NCI-H2227 treated with DMSO at 0.1 percent for 48 hours (cell line): Measurements from ENCODE around the gene SMOC2.
"Not testable (repeated sequence)": the region's sequence is repeated elsewhere in the genome, so short reads cannot be mapped to it uniquely, and the experiment has no call there.

Experiments used
- DNase-seq: peaks from one replicate; lab custom pipeline; 2025; lab: John Stamatoyannopoulos, UW

Gene SMOC2

GRCh38 chr6:168683621-168684020 lies 242.6 kb downstream of the SMOC2 start:
- no peak for DNase-seq

DNA sequence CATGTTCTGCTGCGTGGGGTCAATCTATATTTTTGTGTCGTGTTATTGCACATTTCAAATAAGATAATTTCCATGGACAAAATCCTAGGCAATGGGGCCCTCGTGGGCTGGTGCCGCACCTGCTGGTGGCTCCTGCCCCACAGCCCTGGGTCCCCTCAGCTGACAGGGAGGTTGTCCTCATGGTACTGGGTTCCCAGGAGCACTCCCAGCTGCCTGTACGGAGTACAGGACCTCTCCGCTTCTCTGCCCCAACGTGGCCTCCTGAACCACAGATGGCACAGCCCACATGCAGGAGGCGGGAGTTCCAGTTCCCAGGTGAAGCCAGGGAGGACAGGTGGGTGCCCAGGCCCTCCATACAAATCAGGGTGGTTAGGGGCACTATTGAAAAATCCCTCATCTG lies 243.5 kb downstream of the SMOC2 start:
- no peak for DNase-seq

DNA sequence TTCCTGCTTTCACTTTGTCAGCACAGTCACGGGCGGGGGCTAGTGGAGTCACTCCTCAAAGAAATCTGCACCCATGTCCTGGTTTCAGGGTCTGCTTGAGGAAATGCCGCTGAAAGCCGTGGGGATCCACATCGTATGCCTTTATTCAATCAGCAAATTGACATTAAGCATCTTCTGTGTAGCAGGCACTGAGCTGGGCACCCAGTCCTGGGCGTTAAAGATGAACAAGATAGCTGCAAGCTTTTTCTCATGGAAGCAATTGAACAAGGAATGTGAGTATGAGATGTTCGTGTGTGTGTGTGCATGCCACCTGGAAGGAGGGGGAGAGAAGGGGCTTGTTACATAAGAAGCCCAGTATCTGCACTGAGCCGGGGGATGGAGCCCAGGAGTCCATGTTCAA lies 243.9 kb downstream of the SMOC2 start:
- DNase-seq, result no peak

GRCh38 chr6:168686029-168686738 lies 245.2 kb downstream of the SMOC2 start:
- DNase-seq, result no peak

DNA sequence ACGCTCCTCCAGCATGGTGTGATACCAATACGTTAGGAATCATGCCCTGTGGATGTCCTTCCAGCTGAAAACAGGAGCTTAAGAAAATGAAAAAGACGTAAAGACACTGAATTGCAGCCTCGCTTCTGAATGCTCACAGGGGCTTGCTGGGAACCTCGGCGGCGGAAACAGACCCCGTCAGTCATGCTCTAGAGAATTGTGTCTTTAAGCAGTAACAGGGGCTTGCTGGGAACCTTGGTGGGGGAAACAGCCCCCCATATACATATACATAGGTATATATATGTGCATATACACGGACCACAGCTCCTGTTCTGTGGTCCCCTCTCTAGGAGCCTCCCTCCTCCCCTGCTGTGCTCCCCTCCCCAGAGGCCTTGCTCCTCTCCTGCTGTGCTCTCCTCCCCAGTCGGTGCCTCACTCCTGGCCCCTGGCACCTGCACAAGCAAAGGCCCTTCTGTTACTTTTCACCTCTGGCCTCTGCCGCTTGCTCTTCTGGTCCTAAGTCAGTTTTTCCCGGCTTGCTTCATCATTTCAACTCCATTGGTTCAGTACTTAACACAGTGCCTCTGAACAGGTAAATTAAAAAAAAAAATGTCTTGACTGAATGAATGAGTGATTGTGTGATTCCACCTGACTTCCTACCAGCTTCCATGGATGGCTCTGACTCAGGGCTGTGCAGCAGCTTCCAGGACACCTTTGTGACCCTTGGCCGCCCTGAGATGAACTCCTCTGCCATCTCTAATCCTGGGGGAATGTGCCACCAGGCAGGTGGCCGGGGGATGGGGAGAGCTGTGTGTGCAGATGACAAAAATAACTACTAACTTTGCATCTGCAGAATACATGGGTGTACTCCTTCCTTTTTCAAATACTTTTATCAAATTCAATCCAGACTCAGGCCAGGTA lies 246.1 kb downstream of the SMOC2 start:
- DNase-seq, result no peak

DNA sequence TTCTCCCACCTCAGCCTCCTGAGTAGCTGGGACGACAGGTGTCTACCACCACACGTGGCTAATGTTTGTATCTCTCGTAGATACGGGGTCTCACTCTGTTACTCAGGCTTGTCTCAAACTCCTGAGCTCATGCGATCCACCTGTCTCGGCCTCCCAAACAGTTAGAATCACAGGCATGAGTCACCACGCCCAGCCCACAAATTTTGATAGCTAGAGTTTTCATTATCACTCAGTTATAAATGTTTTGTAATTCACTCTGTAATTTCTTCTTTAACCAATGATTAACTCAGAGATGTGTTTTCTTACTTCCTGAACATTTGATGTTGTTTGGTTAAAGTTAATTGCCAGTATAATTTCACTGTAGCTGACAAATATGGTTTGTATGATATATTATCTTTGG lies 249.3 kb downstream of the SMOC2 start:
- no peak for DNase-seq

DNA sequence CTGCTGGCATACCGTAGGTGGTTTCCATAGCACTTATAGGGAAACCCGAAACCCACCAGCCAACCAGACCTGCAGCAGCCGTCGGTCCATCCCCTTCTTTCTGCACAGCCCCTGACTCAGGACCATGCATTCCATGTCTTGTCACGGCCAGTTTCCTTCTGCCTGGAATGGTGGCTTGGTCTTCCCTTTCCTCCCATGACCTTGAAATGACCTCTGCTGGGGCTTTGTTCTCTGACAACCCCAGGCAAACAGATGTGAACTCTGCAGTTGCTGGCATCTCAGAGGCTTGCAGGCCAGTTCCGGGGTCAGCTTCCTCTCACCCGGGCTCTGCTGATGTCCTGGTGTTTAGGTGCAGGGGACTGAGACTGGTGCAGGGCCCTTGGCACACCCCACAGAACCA lies 250.8 kb downstream of the SMOC2 start:
- no peak for DNase-seq

DNA sequence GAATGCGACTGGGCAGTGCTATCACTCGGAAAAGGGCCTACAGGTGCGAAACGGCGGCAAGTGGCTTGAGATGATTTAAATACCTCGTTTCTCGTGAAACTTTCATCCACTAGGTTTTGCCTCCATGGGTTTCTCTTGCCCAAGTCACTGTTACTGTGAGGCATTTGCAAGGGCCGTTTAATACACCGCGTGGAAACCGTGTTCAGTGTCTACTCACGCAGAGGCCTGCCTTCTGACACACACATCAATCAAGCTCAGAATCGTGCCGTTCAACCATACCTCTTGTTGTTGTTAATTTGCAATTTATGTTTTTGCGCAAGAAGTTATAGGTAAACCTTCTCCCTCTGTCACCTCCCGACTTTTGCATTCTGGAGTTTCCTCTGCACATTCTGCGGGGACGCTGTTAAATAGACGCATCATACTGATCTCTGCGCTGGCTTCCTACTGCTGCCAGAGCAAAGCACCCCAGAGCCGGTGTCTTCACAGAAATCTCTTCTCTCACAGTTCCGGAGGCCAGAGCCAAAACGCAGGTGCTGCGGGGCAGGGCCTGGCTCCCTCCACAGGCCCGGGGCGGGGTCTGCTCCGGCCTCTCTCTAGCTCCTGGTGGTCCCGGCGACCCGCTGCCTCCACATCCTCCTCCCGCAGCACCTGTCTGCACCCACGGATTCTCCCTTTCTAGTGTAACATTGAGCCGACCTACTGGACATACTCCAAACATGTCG lies 251.4 kb downstream of the SMOC2 start:
- DNase-seq, result no peak

GRCh38 chr6:168692915-168693257 lies 251.9 kb downstream of the SMOC2 start:
- DNase-seq, result not testable (repeated sequence)

DNA sequence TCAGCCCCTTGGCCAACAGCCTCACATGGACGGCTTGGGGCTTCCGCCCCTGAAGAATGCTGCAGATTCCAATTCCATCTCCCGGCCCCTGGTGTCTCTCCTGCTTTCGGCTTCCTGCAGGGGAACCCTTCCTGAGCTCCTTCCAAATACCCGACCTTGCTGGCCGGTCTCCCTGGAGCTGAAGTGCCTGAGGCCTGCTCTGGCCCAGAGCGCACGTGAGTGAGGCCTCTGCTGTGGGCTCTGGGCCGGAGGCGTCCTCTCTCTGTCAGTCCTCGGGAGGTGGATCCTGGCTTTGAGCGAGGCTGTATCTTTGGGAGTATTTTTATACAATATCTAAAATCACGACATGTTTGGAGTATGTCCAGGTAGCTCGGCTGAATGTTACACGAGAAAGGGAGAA lies 253.8 kb downstream of the SMOC2 start:
- DNase-seq, result not testable (repeated sequence)

DNA sequence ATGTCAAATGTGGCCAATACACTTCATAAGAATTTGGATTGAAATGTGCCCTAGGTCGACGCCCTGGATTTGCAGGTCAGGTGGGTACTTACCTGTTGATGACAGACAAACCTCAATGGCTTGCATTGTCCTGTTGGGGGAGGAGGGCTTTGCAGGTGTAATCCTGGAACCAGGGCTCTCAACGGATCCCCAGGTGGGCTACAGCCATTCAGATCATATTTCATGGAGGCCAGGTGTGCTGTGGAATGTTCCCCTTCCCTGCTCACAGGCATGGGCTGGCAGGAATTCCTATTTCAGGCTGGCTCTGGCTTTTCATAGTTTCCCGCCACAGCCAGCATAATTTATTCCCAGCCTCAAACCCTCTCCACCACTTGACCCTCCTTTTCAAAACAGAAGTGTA lies 254.7 kb downstream of the SMOC2 start:
- DNase-seq, result no peak

- no peak for DNase-seq
These were observed 257.9 kb downstream of the SMOC2 start for GRCh38 chr6:168698923-168699322.

GRCh38 chr6:168699631-168700295 lies 258.8 kb downstream of the SMOC2 start:
- no peak for DNase-seq

- DNase-seq, result no peak
These were observed 259.9 kb downstream of the SMOC2 start for GRCh38 chr6:168700880-168701279.

DNA sequence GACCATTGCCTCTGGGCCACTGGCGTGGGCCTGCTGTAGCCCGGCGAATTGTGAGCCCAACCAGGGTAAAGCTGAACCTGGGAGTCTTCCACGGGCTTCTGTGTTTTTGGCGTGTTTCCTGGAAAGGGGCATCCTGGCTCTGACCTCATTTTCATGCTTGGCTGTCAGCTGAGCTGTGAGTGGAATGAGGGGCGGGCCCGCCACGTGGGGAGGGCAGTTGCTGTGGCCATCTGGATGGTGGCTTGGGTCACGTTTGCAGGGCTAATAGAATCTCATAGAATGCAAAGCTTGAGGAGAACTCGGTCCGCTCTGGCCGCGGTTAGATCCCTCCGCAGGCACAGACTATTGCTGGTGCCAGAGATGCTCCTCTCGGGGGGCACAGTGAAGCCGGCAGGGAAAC lies 263.0 kb downstream of the SMOC2 start:
- DNase-seq, result no peak

DNA sequence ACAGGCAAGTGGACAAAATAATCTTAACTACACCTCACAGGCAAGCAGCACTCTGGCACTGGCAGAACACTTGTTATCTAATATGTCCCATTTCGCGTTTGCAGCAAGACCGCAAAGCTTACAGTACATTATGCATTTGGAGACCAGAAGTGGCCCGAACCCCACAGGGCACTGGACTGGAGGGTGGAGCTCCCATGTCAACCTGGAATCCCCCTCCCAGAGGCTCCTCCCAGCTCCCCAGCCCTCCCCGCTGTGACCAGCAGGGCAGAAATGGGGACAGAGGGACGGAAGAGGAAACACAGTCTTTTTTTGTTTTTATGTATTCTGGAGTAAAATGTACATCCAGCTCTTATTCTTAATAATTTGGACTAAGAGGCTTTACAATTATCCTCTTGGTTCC lies 263.7 kb downstream of the SMOC2 start:
- DNase-seq, result no peak

DNA sequence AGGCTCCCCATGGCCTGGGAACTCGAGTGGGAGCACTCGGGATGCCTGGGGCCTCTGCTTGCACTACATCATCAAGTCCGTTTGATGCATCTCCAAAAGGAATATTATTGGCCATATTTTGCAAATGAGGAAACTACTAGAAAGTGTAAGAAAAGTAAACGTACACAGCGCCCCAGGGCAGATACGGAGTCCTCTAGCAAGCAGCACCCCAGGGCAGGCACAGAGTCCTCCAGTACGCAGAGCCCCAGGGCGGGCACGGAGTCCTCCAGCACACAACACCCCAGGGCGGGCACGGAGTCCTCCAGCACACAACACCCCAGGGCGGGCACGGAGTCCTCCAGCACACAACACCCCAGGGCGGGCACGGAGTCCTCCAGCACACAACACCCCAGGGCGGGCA lies 264.3 kb downstream of the SMOC2 start:
- not testable (repeated sequence) for DNase-seq

GRCh38 chr6:168706471-168707177 lies 265.6 kb downstream of the SMOC2 start:
- DNase-seq, result no peak

- DNase-seq, result no peak
These were observed 267.5 kb downstream of the SMOC2 start for GRCh38 chr6:168708526-168708925.

DNA sequence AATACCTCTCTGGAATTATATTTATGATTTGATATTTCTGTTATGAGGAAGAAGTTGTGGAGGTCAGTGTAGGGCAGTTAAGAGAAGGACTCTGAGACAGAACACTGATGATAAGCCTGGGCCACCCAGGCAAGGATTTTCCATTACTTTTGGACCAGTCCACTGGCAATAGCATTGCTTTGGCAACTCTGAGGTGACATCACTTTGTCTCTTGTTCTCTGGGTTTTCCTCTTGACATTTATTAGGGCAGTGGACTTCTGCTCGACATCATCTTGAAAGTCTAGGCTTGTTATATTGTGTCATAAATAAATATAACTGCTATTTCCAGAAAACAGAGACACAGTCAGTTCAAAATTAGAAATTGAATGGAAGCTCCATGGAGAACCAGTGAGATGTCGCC lies 268.0 kb downstream of the SMOC2 start:
- DNase-seq, result no peak

DNA sequence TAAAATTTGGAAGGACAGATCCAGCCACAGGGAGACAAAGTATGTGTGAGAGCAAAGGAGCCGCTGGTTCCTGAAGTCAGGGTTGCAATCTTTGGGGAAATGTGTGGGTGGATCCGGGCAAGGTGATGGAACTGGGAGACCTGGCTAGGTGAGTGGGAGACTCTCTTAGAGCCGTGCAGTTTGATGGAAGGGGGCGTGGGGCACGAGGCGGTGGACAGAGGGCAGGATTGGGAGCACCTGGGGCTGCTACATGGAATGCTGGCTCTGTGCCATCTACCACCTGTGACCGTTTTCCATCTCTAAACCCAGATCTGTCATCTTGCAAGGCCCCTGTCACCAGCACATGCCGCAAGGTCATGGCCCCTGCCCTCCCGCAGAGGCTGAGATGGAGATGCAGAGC lies 268.4 kb downstream of the SMOC2 start:
- DNase-seq, result no peak

DNA sequence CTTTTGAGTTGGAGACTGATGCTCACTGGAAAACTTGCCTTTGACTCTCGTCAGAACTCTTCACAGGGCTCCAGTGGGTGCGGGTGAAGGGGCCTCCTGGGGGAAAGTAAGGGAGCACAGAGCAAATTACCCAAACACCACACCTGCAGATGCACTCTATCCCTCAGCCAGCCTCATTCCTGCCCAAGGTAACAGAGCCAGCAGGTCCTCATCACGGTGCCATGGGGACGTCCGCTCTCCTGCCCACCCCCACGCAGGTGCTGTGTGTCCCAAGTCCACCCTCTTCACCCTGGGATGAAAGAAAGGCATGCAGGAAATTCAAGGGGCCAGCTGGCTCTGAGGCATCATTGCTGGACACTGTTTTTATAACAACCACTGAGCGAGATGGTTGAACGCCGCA lies 269.0 kb downstream of the SMOC2 start:
- DNase-seq, result no peak
